ENCODE results near the gene DHRS4L2.
"Not testable (repeated sequence)": the region's sequence is repeated elsewhere in the genome, so short reads cannot be mapped to it uniquely, and the experiment has no call there.

GRCh38 chr14:24031331-24031730, 42.6 kb downstream of the DHRS4L2 start:
- not testable (repeated sequence) for TF ChIP-seq EGR1 (IDR thresholded peaks at IDR 0.05; ENCODE audit: borderline replicate concordance in 1 of 2, low read depth in 2 of 2, low read length in 2 of 2); CTCF (IDR thresholded peaks at IDR 0.05 in 2 of 3, conservative IDR thresholded peaks at IDR 0.05 in 1 of 3; ENCODE audit: control insufficient read depth in 2 of 3, extremely low read depth in 1 of 3, insufficient read depth in 1 of 3, low read depth in 3 of 3, low read length in 3 of 3); CREB1 (IDR thresholded peaks at IDR 0.05; ENCODE audit: low read depth); HDGF (IDR thresholded peaks at IDR 0.05); EZH2 (IDR thresholded peaks at IDR 0.05; ENCODE audit: borderline replicate concordance, control insufficient read depth, low read depth, low read length); CREM (IDR thresholded peaks at IDR 0.05; ENCODE audit: low read depth); JUND (IDR thresholded peaks at IDR 0.05; ENCODE audit: low read depth, low read length); SP1 (IDR thresholded peaks at IDR 0.05; ENCODE audit: low read depth, low read length); WRNIP1 (IDR thresholded peaks at IDR 0.05; ENCODE audit: borderline replicate concordance, low read depth, low read length); ELK1 (IDR thresholded peaks at IDR 0.05; ENCODE audit: low read depth, low read length); ETV6 (conservative IDR thresholded peaks at IDR 0.05 in 1 of 2, IDR thresholded peaks at IDR 0.05 in 1 of 2; ENCODE audit: borderline replicate concordance in 1 of 2, low read depth in 1 of 2)
